Femur (tissue), 1 donor: ENCODE data around the gene IRAK3.
"Not testable (repeated sequence)": the region's sequence is repeated elsewhere in the genome, so short reads cannot be mapped to it uniquely, and the experiment has no call there.

ENCODE experiments used
- DNase-seq: peaks from one replicate; pipeline ENCODE4 v3.0.0-alpha.2; 2017

The IRAK3 gene

GRCh38 chr12:66269142-66269541 lies 80.1 kb downstream of the IRAK3 start:
- no peak for DNase-seq

- no peak for DNase-seq
Observed at GRCh38 chr12:66269757-66270383, 80.9 kb downstream of the IRAK3 start.

- no peak for DNase-seq
Observed at GRCh38 chr12:66270613-66271012, 81.6 kb downstream of the IRAK3 start.

- no peak for DNase-seq
Observed at GRCh38 chr12:66272650-66273049, 83.6 kb downstream of the IRAK3 start.

- DNase-seq, result no peak
Observed at GRCh38 chr12:66273147-66273546, 84.1 kb downstream of the IRAK3 start.

- DNase-seq, result no peak
Observed at GRCh38 chr12:66275040-66275439, 86.0 kb downstream of the IRAK3 start.

- DNase-seq, result no peak
Observed at GRCh38 chr12:66279123-66279712, 90.2 kb downstream of the IRAK3 start.

- DNase-seq, result no peak
Observed at GRCh38 chr12:66280561-66280960, 91.5 kb downstream of the IRAK3 start.

GRCh38 chr12:66282244-66282643 lies 93.2 kb downstream of the IRAK3 start:
- no peak for DNase-seq

- no peak for DNase-seq
Observed at GRCh38 chr12:66287275-66287674, 98.3 kb downstream of the IRAK3 start.

- no peak for DNase-seq
Observed at GRCh38 chr12:66288121-66288520, 99.1 kb downstream of the IRAK3 start.

- DNase-seq, result no peak
Observed at GRCh38 chr12:66289485-66289884, 100.5 kb downstream of the IRAK3 start.

- no peak for DNase-seq
Observed at GRCh38 chr12:66290716-66291200, 101.7 kb downstream of the IRAK3 start.

- no peak for DNase-seq
Observed at GRCh38 chr12:66296176-66296683, 107.2 kb downstream of the IRAK3 start.

GRCh38 chr12:66297080-66297479 lies 108.1 kb downstream of the IRAK3 start:
- no peak for DNase-seq

GRCh38 chr12:66297923-66298322 lies 108.9 kb downstream of the IRAK3 start:
- DNase-seq, result no peak

- DNase-seq, result peak; percentile 99
Observed at GRCh38 chr12:66301944-66302826, 113.2 kb downstream of the IRAK3 start, which contains the start of gene HELB. Gene HELB, plus strand, starts transcription at chr12:66302493. Its CDS starts 111 bp downstream, at chr12:66302604.

GRCh38 chr12:66302827-66303169 lies 113.8 kb downstream of the IRAK3 start:
- DNase-seq, result no peak

GRCh38 chr12:66303316-66303804 lies 114.3 kb downstream of the IRAK3 start:
- DNase-seq, result not testable (repeated sequence)
